ENCODE data around the gene HOXB7.

- TF ChIP-seq CTCF (conservative IDR thresholded peaks at IDR 0.05; ENCODE audit: low read length) (no peak), EZH2phosphoT487 (IDR thresholded peaks at IDR 0.05; ENCODE audit: borderline replicate concordance, low read depth, low read length) (no peak)
Measured at GRCh38 chr17:48630925-48631692, 20.3 kb upstream of the HOXB7 start.

Data from OCI-LY7 (cell line).